GM12874 (cell line): ENCODE data around the gene ETFB.

ENCODE experiments used
- TF ChIP-seq, protein P1 (sequence below): IDR thresholded peaks from 2 replicates; pipeline ENCODE4 v1.5.1; 2011; ENCODE audit warnings: low read depth, mild to moderate bottlenecking, control low read depth, low read length, moderate library complexity; ENCODE audit not compliant: insufficient read depth

Gene ETFB

DNA sequence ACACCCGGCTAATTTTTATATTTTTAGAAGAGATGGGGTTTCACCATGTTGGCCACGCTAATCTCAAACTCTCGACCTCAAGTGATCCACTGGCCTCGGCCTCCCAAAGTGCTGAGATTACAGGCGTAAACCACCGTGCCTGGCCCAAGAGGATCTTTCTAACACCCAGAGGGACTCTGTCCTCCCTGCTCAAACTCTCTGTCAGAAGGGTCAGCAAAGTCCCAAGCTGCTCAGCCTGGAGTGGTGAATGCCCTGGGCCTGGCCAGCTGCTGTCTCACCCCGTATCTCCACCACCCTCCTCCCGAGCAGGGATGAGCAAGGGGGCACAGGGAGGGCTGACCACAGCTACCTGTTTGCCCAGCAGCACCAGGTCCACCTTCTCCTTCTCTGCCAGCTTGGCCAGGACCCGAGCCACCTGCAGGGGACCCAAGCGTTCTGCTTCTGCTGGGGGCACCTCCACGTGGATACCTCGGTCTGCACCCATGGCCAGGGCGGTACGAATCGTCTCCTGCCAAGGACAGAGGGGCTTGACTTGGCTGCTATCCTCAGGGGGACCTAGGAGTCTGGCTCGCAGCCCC, 13.3 kb downstream of the ETFB start:
- TF ChIP-seq, protein P1, sequence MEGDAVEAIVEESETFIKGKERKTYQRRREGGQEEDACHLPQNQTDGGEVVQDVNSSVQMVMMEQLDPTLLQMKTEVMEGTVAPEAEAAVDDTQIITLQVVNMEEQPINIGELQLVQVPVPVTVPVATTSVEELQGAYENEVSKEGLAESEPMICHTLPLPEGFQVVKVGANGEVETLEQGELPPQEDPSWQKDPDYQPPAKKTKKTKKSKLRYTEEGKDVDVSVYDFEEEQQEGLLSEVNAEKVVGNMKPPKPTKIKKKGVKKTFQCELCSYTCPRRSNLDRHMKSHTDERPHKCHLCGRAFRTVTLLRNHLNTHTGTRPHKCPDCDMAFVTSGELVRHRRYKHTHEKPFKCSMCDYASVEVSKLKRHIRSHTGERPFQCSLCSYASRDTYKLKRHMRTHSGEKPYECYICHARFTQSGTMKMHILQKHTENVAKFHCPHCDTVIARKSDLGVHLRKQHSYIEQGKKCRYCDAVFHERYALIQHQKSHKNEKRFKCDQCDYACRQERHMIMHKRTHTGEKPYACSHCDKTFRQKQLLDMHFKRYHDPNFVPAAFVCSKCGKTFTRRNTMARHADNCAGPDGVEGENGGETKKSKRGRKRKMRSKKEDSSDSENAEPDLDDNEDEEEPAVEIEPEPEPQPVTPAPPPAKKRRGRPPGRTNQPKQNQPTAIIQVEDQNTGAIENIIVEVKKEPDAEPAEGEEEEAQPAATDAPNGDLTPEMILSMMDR = no peak

DNA sequence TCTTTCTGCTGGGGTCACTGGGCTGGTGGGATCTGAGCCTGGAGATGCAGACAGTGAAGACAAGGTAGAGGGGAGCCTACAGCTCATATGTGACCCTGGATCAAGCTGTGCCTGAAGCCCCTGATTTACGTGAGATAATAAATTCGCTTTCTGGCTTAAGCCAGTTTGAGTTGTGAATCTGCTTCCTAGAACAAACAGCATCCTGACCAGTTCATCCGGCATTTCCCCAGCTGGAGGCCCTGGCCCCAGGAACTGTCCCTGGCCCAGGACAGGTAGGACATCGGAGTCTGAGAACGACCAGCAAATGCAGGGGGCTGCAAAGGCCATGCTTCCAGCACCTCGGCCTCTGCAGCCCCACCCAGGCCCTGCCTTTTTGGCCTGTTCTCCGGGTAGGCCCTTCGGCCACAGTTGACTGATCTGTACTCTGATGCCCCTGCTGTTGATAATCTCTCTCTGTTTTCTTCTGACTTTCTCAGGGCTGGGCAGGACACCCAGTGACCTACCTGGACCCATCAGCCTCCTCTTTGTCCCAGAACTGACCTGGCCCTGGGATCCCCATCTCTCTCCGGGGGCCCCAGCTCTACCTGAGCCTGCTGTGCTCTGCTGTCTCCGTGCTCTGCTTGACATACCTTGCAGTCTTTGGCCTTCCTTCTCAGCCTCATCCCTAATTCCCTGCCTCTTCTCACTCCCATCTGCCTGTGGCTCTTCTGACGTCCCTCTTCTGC, 14.8 kb downstream of the ETFB start:
- TF ChIP-seq, protein P1 = no peak

DNA sequence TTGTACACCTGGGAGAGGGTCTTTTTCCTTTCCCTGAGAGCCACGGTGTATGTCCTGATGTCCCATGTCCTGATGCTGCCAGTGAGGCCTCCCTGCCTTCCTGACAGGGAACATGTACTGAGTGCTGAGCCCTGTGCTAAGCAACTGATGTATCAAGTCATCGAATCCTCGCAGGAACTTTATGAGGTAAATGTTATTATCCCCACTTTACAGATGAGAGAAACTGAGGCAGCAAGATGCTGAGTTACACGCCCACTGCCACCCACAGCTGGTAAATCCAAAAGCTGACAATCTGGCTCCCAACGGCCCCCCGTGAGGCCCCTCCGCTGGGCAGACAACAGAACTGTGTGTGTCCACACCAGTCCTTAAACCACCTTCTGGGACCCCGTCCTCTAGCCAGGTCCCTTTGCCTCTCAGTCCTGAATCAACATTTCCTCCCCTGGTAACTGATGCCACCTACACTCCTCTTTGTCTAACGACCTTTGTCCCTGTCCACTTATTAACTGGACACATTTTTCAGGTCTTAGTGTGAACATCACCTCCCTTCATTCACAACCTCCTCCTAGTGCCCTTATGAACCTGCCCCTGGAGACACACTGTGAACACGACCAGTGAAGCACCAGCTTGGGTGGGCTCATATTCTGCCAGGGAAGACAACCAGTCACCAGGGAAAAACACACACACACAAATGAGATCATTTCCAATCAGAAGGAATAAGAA, 18.8 kb downstream of the ETFB start:
- TF ChIP-seq, protein P1 = no peak

DNA sequence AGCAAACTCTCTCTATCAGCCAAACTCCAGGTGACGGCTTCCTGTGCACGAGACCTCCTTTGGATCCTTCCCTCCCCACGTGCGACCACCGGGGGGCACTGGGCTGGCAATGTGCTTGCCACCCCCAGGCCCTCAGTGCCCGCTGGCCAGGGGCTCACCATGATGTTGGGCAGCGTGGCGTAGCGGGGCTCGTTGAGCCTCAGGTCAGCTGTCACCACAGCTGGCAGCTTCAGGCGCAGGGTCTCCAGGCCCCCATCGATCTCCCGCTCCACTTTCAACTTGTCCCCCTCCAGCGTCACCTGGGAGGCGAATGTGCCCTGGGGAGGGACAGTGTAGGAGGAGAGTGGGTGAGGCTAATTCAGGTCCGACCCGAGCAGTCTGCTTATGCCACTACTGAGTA, 19.4 kb downstream of the ETFB start:
- TF ChIP-seq, protein P1 = no peak

DNA sequence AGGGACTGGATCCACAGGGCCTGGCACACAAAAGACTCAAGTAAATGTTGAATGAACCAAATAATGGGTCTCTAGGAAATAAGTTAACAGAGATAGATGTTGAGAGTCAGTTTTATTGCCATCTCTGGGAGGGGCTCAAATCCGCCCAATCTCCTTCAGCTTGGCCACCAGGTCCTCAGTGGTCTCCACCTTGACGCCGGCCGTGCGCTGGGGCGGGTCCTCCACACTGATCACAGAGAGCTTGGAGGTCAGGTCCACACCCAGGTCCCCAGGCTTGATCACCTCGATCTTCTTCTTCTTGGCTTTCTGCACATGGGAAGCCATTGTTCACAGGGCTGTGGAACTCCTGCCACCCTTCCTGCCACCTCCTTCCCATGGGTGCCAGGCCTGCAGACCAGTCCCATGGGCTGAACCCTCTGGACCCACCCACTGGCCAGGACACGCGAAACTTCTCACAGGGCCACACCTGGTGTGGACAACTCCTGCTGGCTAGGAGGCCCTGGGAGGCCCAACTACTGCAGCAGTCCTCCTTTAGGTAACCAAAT, 21.0 kb downstream of the ETFB start:
- TF ChIP-seq, protein P1 = no peak

DNA sequence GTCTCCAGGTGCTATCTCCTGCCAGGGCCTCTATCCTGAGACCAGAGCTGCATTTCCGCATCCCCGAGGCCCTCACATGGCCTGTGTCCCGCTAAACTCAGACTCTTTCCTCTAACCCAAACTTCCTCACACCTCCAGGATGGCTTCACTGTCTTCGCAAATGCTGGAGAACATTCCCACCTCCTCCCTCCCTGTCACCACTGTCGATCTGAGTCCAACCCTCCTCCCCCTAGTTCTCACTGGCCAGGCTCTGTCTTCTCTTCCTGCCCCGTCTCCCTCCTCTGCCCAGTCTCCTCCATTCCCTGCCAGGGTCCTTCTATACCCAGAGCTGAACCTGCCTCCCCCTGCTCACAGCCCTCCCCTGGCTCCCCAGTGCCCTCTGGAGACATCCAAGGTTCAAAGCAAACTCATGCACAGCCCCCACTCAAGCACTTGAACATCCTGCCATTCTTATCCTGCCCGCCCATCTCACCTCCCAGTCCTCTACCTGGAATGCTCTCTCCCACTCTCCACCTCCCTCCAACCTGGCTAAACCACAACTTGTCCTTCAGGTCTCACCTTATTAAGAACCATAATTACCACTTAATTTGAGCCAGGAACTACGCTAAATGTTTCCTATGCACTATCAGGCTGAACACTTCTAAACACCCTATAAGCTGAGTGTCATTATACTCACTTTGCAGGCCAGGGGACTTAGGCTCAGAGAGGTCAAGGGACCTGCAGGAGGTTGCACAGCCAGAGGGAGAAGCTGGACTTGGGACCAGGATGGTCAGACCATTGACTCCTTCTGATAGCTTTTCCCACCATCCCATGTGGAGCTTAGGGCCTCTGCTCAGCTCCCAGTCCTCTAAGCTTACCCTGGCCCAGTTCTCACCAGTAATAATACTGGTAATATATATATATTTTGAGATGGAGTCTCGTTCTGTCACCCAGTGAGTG, 23.3 kb downstream of the ETFB start:
- TF ChIP-seq, protein P1 = no peak
